WTC11 (cell line): ENCODE measurements around the gene SPC24. TPM values are rescaled to one million over a fixed set of nuclear protein-coding genes. Genes with fewer than 3 reads are reported as not detected.

Experiments
- ATAC-seq: fragments of 200-7000 bp; cut with Tn5 transposase; 2 replicates; pipeline ENCODE4 v1.10.0; 2021; ENCODE audit warnings: mild to moderate bottlenecking, moderate library complexity
- CTCF ChIA-PET: fragments of 300-600 bp; sonication (Branson Sonifier 250); formaldehyde crosslinking; loops from one replicate; lab custom pipeline; 2021; ENCODE audit warnings: antibody characterized with exemption; lab: Charles Lee
- POLR2A ChIA-PET: fragments of 350-600 bp; sonication (Branson Sonifier 250); formaldehyde crosslinking; loops from one replicate; lab custom pipeline; 2021; ENCODE audit warnings: antibody characterized with exemption; lab: Charles Lee
- DNase-seq: peaks from one replicate; pipeline ENCODE4 v3.0.0; 2021; ENCODE audit warnings: low spot score
- H3K27ac Mint-ChIP-seq: 2 replicates; pipeline ENCODE4 v1.8.0; 2021; ENCODE audit warnings: mixed read lengths
- H3K27me3 Mint-ChIP-seq: 2 replicates; pipeline ENCODE4 v1.8.0; 2021; ENCODE audit warnings: low read depth, mild to moderate bottlenecking, moderate library complexity, mixed read lengths
- H3K36me3 Mint-ChIP-seq: 2 replicates; pipeline ENCODE4 v1.8.0; 2021; ENCODE audit warnings: mixed read lengths
- H3K4me1 Mint-ChIP-seq: 2 replicates; pipeline ENCODE4 v1.8.0; 2022; ENCODE audit warnings: mixed read lengths
- H3K4me3 Mint-ChIP-seq: 2 replicates; pipeline ENCODE4 v1.8.0; 2021; ENCODE audit warnings: mild to moderate bottlenecking, moderate library complexity, mixed read lengths
- H3K9me3 Mint-ChIP-seq: 2 replicates; pipeline ENCODE4 v1.8.0; 2021; ENCODE audit warnings: mixed read lengths
- AR ChIP-seq: fragments of 250-450 bp; sonication (Bioruptor Pico); IDR thresholded peaks from 2 replicates; pipeline ENCODE4 v1.9.0; 2021; ENCODE audit warnings: mild to moderate bottlenecking
- CDX4 ChIP-seq: fragments of 250-450 bp; sonication (Bioruptor Pico); IDR thresholded peaks from 2 replicates; pipeline ENCODE4 v1.9.0; 2021; ENCODE audit warnings: moderate library complexity, mild to moderate bottlenecking, inconsistent platforms, borderline replicate concordance
- CREM ChIP-seq: sonication (generic); formaldehyde crosslinking; IDR thresholded peaks from 2 replicates; pipeline ENCODE4 v1.8.1; 2022; ENCODE audit warnings: mild to moderate bottlenecking, missing genetic modification reagents, moderate library complexity
- EMX1 ChIP-seq: fragments of 250-450 bp; sonication (Bioruptor Pico); IDR thresholded peaks from 2 replicates; pipeline ENCODE4 v1.8.0; 2021; ENCODE audit warnings: mild to moderate bottlenecking
- FOXP1 ChIP-seq: sonication (generic); formaldehyde crosslinking; IDR thresholded peaks from 2 replicates; pipeline ENCODE4 v1.8.0; 2022; ENCODE audit warnings: missing genetic modification reagents, mild to moderate bottlenecking, moderate library complexity, borderline replicate concordance
- JUN ChIP-seq: sonication (generic); formaldehyde crosslinking; IDR thresholded peaks from 2 replicates; pipeline ENCODE4 v1.8.0; 2023; ENCODE audit warnings: mild to moderate bottlenecking, missing genetic modification reagents
- KAT7 ChIP-seq: sonication (generic); formaldehyde crosslinking; IDR thresholded peaks from 2 replicates; pipeline ENCODE4 v1.8.1; 2023; ENCODE audit warnings: missing genetic modification reagents, mild to moderate bottlenecking, borderline replicate concordance
- NFYB ChIP-seq: sonication (generic); formaldehyde crosslinking; conservative IDR thresholded peaks from 2 replicates; pipeline ENCODE4 v1.8.0; 2022; ENCODE audit warnings: low read depth, missing genetic modification reagents
- RELA ChIP-seq: sonication (generic); formaldehyde crosslinking; IDR thresholded peaks from 2 replicates; pipeline ENCODE4 v1.8.1; 2022; ENCODE audit warnings: missing genetic modification reagents, mild to moderate bottlenecking, borderline replicate concordance
- SMAD3 ChIP-seq: sonication (generic); formaldehyde crosslinking; IDR thresholded peaks from 2 replicates; pipeline ENCODE4 v1.8.0; 2022; ENCODE audit warnings: missing genetic modification reagents, mild to moderate bottlenecking, borderline replicate concordance
- SP1 ChIP-seq: sonication (generic); formaldehyde crosslinking; conservative IDR thresholded peaks from 2 replicates; pipeline ENCODE4 v1.8.1; 2022; ENCODE audit warnings: missing genetic modification reagents
- TEAD1 ChIP-seq: sonication (generic); formaldehyde crosslinking; IDR thresholded peaks from 2 replicates; pipeline ENCODE4 v1.8.0; 2022; ENCODE audit warnings: mild to moderate bottlenecking, missing genetic modification reagents
- TEAD4 ChIP-seq: sonication (generic); formaldehyde crosslinking; IDR thresholded peaks from 2 replicates; pipeline ENCODE4 v1.8.0; 2022; ENCODE audit warnings: mild to moderate bottlenecking, missing genetic modification reagents
- ZNF121 ChIP-seq: sonication (generic); formaldehyde crosslinking; IDR thresholded peaks from 2 replicates; pipeline ENCODE4 v1.8.0; 2023; ENCODE audit warnings: missing genetic modification reagents
- ZNF532 ChIP-seq: fragments of 250-450 bp; sonication (Bioruptor Pico); IDR thresholded peaks from 2 replicates; pipeline ENCODE4 v1.9.0; 2021; ENCODE audit warnings: mild to moderate bottlenecking, borderline replicate concordance
- ZNF671 ChIP-seq: fragments of 250-450 bp; sonication (Bioruptor Pico); IDR thresholded peaks from 2 replicates; pipeline ENCODE4 v1.8.0; 2021; ENCODE audit warnings: mild to moderate bottlenecking
- total RNA-seq: library from RNA; stranded (reverse); gene quantifications from 3 replicates; pipeline ENCODE4 v1.2.3, GENCODE V29; 2021
- TF ChIP-seq, protein P1 (sequence below): sonication (generic); formaldehyde crosslinking; conservative IDR thresholded peaks from 2 replicates; pipeline ENCODE4 v1.8.1; 2023; ENCODE audit warnings: mild to moderate bottlenecking, low read depth, missing genetic modification reagents, moderate library complexity
- TF ChIP-seq, protein P2 (sequence below): sonication (generic); formaldehyde crosslinking; IDR thresholded peaks from 2 replicates; pipeline ENCODE4 v1.8.1; 2022; ENCODE audit warnings: mild to moderate bottlenecking, moderate library complexity, missing genetic modification reagents
- TF ChIP-seq, protein P3 (sequence below): sonication (generic); formaldehyde crosslinking; IDR thresholded peaks from 2 replicates; pipeline ENCODE4 v1.8.1; 2023; ENCODE audit warnings: mild to moderate bottlenecking, missing genetic modification reagents
- TF ChIP-seq, protein P4 (sequence below): sonication (generic); formaldehyde crosslinking; IDR thresholded peaks from 2 replicates; pipeline ENCODE4 v1.8.1; 2022; ENCODE audit warnings: missing genetic modification reagents, borderline replicate concordance

The SPC24 gene
- total RNA-seq, 1 experiment from 2014 or later: 62.2 TPM

- DNase-seq: no peak
- CTCF ChIA-PET: interaction anchor here (0.5 to 3.1 kb wide), 13 partner anchors 11 to 340 kb away, joined by 3 to 11 read pairs (median 3); no protein-coding TSS in a partner anchor
These were observed 13.6 kb downstream of the SPC24 start for GRCh38 chr19:11141937-11142527.

More at GRCh38 chr19:11141937-11142527, 13.6 kb downstream of the SPC24 start:
- no peak overlapping the region for H3K4me3 Mint-ChIP-seq
- POLR2A ChIA-PET: interaction anchor here (0.6 kb wide), 1 partner anchor 14 kb away, joined by 3 read pairs; the partner anchor contains the start of gene SPC24
- no peaks in the 10 kb centered on the region; the same call in 1 of the 2 replicates for H3K27me3 Mint-ChIP-seq
- no peak for ATAC-seq
- H3K36me3 Mint-ChIP-seq: peaks cover 20% of the 10 kb centered on the region
- TF ChIP-seq, protein P1, sequence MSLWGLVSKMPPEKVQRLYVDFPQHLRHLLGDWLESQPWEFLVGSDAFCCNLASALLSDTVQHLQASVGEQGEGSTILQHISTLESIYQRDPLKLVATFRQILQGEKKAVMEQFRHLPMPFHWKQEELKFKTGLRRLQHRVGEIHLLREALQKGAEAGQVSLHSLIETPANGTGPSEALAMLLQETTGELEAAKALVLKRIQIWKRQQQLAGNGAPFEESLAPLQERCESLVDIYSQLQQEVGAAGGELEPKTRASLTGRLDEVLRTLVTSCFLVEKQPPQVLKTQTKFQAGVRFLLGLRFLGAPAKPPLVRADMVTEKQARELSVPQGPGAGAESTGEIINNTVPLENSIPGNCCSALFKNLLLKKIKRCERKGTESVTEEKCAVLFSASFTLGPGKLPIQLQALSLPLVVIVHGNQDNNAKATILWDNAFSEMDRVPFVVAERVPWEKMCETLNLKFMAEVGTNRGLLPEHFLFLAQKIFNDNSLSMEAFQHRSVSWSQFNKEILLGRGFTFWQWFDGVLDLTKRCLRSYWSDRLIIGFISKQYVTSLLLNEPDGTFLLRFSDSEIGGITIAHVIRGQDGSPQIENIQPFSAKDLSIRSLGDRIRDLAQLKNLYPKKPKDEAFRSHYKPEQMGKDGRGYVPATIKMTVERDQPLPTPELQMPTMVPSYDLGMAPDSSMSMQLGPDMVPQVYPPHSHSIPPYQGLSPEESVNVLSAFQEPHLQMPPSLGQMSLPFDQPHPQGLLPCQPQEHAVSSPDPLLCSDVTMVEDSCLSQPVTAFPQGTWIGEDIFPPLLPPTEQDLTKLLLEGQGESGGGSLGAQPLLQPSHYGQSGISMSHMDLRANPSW (CRISPR knock-in tag): no peak
- no peak for TF ChIP-seq EMX1 (CRISPR knock-in tag)
- TF ChIP-seq RELA (CRISPR knock-in tag): no peak
- peak; percentile 55; the same call in 1 of the 2 replicates for TF ChIP-seq ZNF671 (CRISPR knock-in tag)
- 0 out of 2 replicates have a peak, but pooled peaks have one; percentile 40 for TF ChIP-seq FOXP1 (CRISPR knock-in tag)
- no peak for TF ChIP-seq TEAD1 (CRISPR knock-in tag)
- TF ChIP-seq NFYB (CRISPR knock-in tag): no peak
- no peak for TF ChIP-seq TEAD4 (CRISPR knock-in tag)
- TF ChIP-seq KAT7 (CRISPR knock-in tag): 0 out of 2 replicates have a peak, but pooled peaks have one; percentile 19
- no peak for TF ChIP-seq CREM (CRISPR knock-in tag)
- TF ChIP-seq, protein P2, sequence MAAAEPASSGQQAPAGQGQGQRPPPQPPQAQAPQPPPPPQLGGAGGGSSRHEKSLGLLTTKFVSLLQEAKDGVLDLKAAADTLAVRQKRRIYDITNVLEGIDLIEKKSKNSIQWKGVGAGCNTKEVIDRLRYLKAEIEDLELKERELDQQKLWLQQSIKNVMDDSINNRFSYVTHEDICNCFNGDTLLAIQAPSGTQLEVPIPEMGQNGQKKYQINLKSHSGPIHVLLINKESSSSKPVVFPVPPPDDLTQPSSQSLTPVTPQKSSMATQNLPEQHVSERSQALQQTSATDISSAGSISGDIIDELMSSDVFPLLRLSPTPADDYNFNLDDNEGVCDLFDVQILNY (CRISPR knock-in tag): no peak
- TF ChIP-seq, protein P3, sequence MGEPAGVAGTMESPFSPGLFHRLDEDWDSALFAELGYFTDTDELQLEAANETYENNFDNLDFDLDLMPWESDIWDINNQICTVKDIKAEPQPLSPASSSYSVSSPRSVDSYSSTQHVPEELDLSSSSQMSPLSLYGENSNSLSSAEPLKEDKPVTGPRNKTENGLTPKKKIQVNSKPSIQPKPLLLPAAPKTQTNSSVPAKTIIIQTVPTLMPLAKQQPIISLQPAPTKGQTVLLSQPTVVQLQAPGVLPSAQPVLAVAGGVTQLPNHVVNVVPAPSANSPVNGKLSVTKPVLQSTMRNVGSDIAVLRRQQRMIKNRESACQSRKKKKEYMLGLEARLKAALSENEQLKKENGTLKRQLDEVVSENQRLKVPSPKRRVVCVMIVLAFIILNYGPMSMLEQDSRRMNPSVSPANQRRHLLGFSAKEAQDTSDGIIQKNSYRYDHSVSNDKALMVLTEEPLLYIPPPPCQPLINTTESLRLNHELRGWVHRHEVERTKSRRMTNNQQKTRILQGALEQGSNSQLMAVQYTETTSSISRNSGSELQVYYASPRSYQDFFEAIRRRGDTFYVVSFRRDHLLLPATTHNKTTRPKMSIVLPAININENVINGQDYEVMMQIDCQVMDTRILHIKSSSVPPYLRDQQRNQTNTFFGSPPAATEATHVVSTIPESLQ (CRISPR knock-in tag): no peak
- TF ChIP-seq JUN (CRISPR knock-in tag): no peak
- no peak for TF ChIP-seq ZNF532 (CRISPR knock-in tag)
- no peak for TF ChIP-seq CDX4 (CRISPR knock-in tag)
- TF ChIP-seq, protein P4, sequence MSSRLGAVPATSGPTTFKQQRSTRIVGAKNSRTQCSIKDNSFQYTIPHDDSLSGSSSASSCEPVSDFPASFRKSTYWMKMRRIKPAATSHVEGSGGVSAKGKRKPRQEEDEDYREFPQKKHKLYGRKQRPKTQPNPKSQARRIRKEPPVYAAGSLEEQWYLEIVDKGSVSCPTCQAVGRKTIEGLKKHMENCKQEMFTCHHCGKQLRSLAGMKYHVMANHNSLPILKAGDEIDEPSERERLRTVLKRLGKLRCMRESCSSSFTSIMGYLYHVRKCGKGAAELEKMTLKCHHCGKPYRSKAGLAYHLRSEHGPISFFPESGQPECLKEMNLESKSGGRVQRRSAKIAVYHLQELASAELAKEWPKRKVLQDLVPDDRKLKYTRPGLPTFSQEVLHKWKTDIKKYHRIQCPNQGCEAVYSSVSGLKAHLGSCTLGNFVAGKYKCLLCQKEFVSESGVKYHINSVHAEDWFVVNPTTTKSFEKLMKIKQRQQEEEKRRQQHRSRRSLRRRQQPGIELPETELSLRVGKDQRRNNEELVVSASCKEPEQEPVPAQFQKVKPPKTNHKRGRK: no peak
- no peak for TF ChIP-seq ZNF121 (CRISPR knock-in tag)
- TF ChIP-seq AR (CRISPR knock-in tag): no peak
- no peak for TF ChIP-seq SMAD3 (CRISPR knock-in tag)
- no peak; the same call in 1 of the 2 replicates for TF ChIP-seq SP1
- 0 out of 2 replicates have a peak, but pooled peaks cover 3% of the 10 kb centered on the region for H3K9me3 Mint-ChIP-seq
- H3K4me1 Mint-ChIP-seq: peaks cover 26% of the 10 kb centered on the region
- no peak overlapping the region for H3K27ac Mint-ChIP-seq
